Measurements from ENCODE around the gene CEACAM4.
"Not testable (repeated sequence)": the region's sequence is repeated elsewhere in the genome, so short reads cannot be mapped to it uniquely, and the experiment has no call there.

The CEACAM4 gene

GRCh38 chr19:41587101-41587837, 39.6 kb downstream of the CEACAM4 start:
- no peak for DNase-seq (ENCODE audit: low read depth)
- H3K4me3 ChIP-seq (ENCODE audit: low read depth, low read length): no peak overlapping the region
- no peak for TF ChIP-seq POLR2A (IDR thresholded peaks at IDR 0.05; ENCODE audit: extremely low read depth, insufficient read length)
- TF ChIP-seq MYC (IDR thresholded peaks at IDR 0.05; ENCODE audit: low read depth, low read length): no peak

GRCh38 chr19:41586064-41586463, 40.8 kb downstream of the CEACAM4 start:
- TF ChIP-seq POLR2A (IDR thresholded peaks at IDR 0.05; ENCODE audit: extremely low read depth, insufficient read length) (no peak), MAX (IDR thresholded peaks at IDR 0.05; ENCODE audit: low read depth, low read length) (no peak), CTCF (IDR thresholded peaks at IDR 0.05; ENCODE audit: low read depth, low read length) (no peak), MYC (IDR thresholded peaks at IDR 0.05; ENCODE audit: low read depth, low read length) (no peak)
- no peak for DNase-seq (ENCODE audit: low read depth)
- H3K4me3 ChIP-seq (ENCODE audit: low read depth, low read length): no peak overlapping the region

GRCh38 chr19:41584931-41585330, 41.9 kb downstream of the CEACAM4 start:
- DNase-seq (ENCODE audit: low read depth): no peak
- TF ChIP-seq MYC (IDR thresholded peaks at IDR 0.05; ENCODE audit: low read depth, low read length) (no peak), MAX (IDR thresholded peaks at IDR 0.05; ENCODE audit: low read depth, low read length) (no peak), CTCF (IDR thresholded peaks at IDR 0.05; ENCODE audit: low read depth, low read length) (no peak), POLR2A (IDR thresholded peaks at IDR 0.05; ENCODE audit: extremely low read depth, insufficient read length) (no peak)
- no peak overlapping the region for H3K4me3 ChIP-seq (ENCODE audit: low read depth, low read length)

GRCh38 chr19:41584260-41584810, 42.5 kb downstream of the CEACAM4 start:
- TF ChIP-seq POLR2A (IDR thresholded peaks at IDR 0.05; ENCODE audit: extremely low read depth, insufficient read length) (no peak), CTCF (IDR thresholded peaks at IDR 0.05; ENCODE audit: low read depth, low read length) (no peak), MAX (IDR thresholded peaks at IDR 0.05; ENCODE audit: low read depth, low read length) (no peak), MYC (IDR thresholded peaks at IDR 0.05; ENCODE audit: low read depth, low read length) (no peak)
- H3K4me3 ChIP-seq (ENCODE audit: low read depth, low read length): no peak overlapping the region
- no peak for DNase-seq (ENCODE audit: low read depth)

- not testable (repeated sequence) for H3K4me3 ChIP-seq (ENCODE audit: low read depth, low read length); DNase-seq (ENCODE audit: low read depth)
Observed at GRCh38 chr19:41582577-41583182, 44.2 kb downstream of the CEACAM4 start.

GRCh38 chr19:41581068-41581467, 45.8 kb downstream of the CEACAM4 start:
- not testable (repeated sequence) for DNase-seq (ENCODE audit: low read depth); H3K4me3 ChIP-seq (ENCODE audit: low read depth, low read length)

- TF ChIP-seq POLR2A (IDR thresholded peaks at IDR 0.05; ENCODE audit: extremely low read depth, insufficient read length) (no peak), MAX (IDR thresholded peaks at IDR 0.05; ENCODE audit: low read depth, low read length) (no peak), MYC (IDR thresholded peaks at IDR 0.05; ENCODE audit: low read depth, low read length) (no peak), CTCF (IDR thresholded peaks at IDR 0.05; ENCODE audit: low read depth, low read length) (no peak)
- no peak overlapping the region for H3K4me3 ChIP-seq (ENCODE audit: low read depth, low read length)
- DNase-seq (ENCODE audit: low read depth): no peak
Observed at GRCh38 chr19:41578886-41579285, 48.0 kb downstream of the CEACAM4 start.
